ENCODE results near the gene UBAC1.

- TF ChIP-seq EP300 (conservative IDR thresholded peaks at IDR 0.05; ENCODE audit: poor library complexity, severe bottlenecking): no peak
- no peak for TF ChIP-seq CTCF (IDR thresholded peaks at IDR 0.05; ENCODE audit: poor library complexity, severe bottlenecking)
- TF ChIP-seq RAD21 (conservative IDR thresholded peaks at IDR 0.05): no peak
- no peak for TF ChIP-seq EZH2 (IDR thresholded peaks at IDR 0.05; ENCODE audit: borderline replicate concordance, insufficient read depth, low read length, poor library complexity, severe bottlenecking)
- no peak for TF ChIP-seq REST (IDR thresholded peaks at IDR 0.05; ENCODE audit: borderline replicate concordance)
- no peak for TF ChIP-seq MXI1 (conservative IDR thresholded peaks at IDR 0.05; ENCODE audit: poor library complexity, severe bottlenecking)
- TF ChIP-seq POLR2AphosphoS5 (IDR thresholded peaks at IDR 0.05): no peak
- no peak for TF ChIP-seq SMC3 (conservative IDR thresholded peaks at IDR 0.05; ENCODE audit: poor library complexity)
Measured at GRCh38 chr9:135975834-135976233, 14.7 kb upstream of the UBAC1 start.
